Endothelial cell (in vitro differentiated cells): ENCODE data around the gene SERPINB10. TPM values are rescaled to one million over a fixed set of nuclear protein-coding genes. Genes with fewer than 3 reads are reported as not detected.

Experiments
- DNase-seq: peaks from one replicate; pipeline ENCODE4 v3.0.0; 2021; ENCODE audit warnings: low spot score
- H3K27ac Mint-ChIP-seq: one replicate; pipeline ENCODE4 v1.8.0; 2021; ENCODE audit warnings: mixed read lengths, inconsistent platforms; ENCODE audit not compliant: unreplicated experiment
- H3K27me3 Mint-ChIP-seq: one replicate; pipeline ENCODE4 v1.8.0; 2021; ENCODE audit warnings: mild to moderate bottlenecking, moderate library complexity, mixed read lengths, inconsistent platforms; ENCODE audit not compliant: unreplicated experiment
- H3K36me3 Mint-ChIP-seq: one replicate; pipeline ENCODE4 v1.8.0; 2021; ENCODE audit warnings: mild to moderate bottlenecking, low read depth, mixed read lengths, inconsistent platforms; ENCODE audit not compliant: unreplicated experiment
- H3K4me1 Mint-ChIP-seq: one replicate; pipeline ENCODE4 v1.8.0; 2021; ENCODE audit warnings: mild to moderate bottlenecking, mixed read lengths, inconsistent platforms; ENCODE audit not compliant: unreplicated experiment
- H3K4me3 Mint-ChIP-seq: one replicate; pipeline ENCODE4 v1.8.0; 2021; ENCODE audit warnings: mild to moderate bottlenecking, mixed read lengths, inconsistent platforms; ENCODE audit not compliant: unreplicated experiment
- H3K9me3 Mint-ChIP-seq: one replicate; pipeline ENCODE4 v1.8.0; 2021; ENCODE audit warnings: mixed read lengths, inconsistent platforms; ENCODE audit not compliant: unreplicated experiment
- CTCF ChIP-seq: fragments of 200-600 bp; sonication (generic); IDR thresholded peaks from one replicate; pipeline ENCODE4 v1.5.0; 2021; ENCODE audit warnings: antibody characterized with exemption; ENCODE audit not compliant: unreplicated experiment
- total RNA-seq: library from RNA; stranded (reverse); fragmentation: NEBNext Ultra II Directional; extraction: Animal tissue kit (Norgen Biotek cat#: 25700); gene quantifications from one replicate; pipeline ENCODE4 v1.2.1, GENCODE V29; 2021; ENCODE audit not compliant: unreplicated experiment

The SERPINB10 gene
- total RNA-seq, 1 donor from 2014 or later, result not detected

GRCh38 chr18:63982361-63982760 lies 74.6 kb downstream of the SERPINB10 start:
- Mint-ChIP-seq H3K27me3 (peaks cover 4% of the 10 kb centered on the region), H3K36me3 (no peaks in the 10 kb centered on the region), H3K4me3 (no peak overlapping the region), H3K4me1 (no peaks in the 10 kb centered on the region), H3K9me3 (no peaks in the 10 kb centered on the region), H3K27ac (no peak overlapping the region)
- no peak for DNase-seq
- no peak for TF ChIP-seq CTCF

Other genes with a start within 250 kb of the SERPINB10 start
- gene SERPINB3, start 246.1 kb upstream of the SERPINB10 start, total RNA-seq, result not detected
- not detected for gene SERPINB11, start 205.0 kb upstream of the SERPINB10 start, total RNA-seq
- not detected for gene SERPINB7, start 132.5 kb upstream of the SERPINB10 start, total RNA-seq
- not detected for gene SERPINB2, start 20.3 kb upstream of the SERPINB10 start, total RNA-seq
- gene HMSD, start 41.3 kb downstream of the SERPINB10 start, total RNA-seq, result not detected
- gene SERPINB8, start 62.1 kb downstream of the SERPINB10 start, total RNA-seq, result 4.3 TPM
- 16.4 TPM for gene LINC00305, start 241.1 kb downstream of the SERPINB10 start, total RNA-seq